Thyroid gland (tissue), 4 donors: ENCODE measurements around the gene IQSEC1.

ENCODE experiments used
- POLR2A ChIP-seq, 2 donors: fragments of 450-650 bp; IDR thresholded peaks; one replicate each; pipeline ENCODE4 v1.6.1; 2017; ENCODE audit warnings: antibody characterized with exemption in 2 of 2, mild to moderate bottlenecking in 2 of 2, moderate library complexity in 1 of 2
- TF ChIP-seq, protein P1 (sequence below), 6 experiments: fragments of 200-600 bp in 3 of 6; fragments of 450-650 bp in 3 of 6; sonication (generic) in 3 of 6; IDR thresholded peaks; one replicate each; pipeline ENCODE4 v1.5.1; 2016 to 2019; ENCODE audit warnings: antibody characterized with exemption in 6 of 6, mild to moderate bottlenecking in 2 of 6, inconsistent platforms in 1 of 6, moderate library complexity in 1 of 6

DNA sequence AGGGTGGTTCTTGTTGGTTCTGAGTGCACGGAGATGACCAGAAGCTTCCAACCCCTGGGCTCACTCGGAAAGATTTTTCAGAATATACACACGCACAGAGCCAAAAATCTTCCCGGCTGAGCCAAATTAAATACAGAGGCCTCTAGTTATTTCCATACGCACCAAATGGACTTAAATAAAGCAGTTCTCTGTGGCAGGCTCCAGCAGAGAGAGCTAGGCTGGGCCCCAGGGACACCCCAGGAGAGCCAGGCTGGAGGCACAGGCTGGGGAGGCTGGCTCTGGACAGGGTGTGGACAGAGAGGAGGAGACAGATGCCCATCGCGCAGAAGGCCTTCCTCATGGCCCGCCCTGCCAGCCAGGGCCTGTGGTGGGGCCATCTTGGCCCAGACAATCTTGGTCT lies 115.9 kb downstream of the IQSEC1 start:
- TF ChIP-seq, protein P1, sequence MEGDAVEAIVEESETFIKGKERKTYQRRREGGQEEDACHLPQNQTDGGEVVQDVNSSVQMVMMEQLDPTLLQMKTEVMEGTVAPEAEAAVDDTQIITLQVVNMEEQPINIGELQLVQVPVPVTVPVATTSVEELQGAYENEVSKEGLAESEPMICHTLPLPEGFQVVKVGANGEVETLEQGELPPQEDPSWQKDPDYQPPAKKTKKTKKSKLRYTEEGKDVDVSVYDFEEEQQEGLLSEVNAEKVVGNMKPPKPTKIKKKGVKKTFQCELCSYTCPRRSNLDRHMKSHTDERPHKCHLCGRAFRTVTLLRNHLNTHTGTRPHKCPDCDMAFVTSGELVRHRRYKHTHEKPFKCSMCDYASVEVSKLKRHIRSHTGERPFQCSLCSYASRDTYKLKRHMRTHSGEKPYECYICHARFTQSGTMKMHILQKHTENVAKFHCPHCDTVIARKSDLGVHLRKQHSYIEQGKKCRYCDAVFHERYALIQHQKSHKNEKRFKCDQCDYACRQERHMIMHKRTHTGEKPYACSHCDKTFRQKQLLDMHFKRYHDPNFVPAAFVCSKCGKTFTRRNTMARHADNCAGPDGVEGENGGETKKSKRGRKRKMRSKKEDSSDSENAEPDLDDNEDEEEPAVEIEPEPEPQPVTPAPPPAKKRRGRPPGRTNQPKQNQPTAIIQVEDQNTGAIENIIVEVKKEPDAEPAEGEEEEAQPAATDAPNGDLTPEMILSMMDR (IDR thresholded peaks at IDR 0.05): no peak
- no peak for TF ChIP-seq POLR2A (IDR thresholded peaks at IDR 0.05)
